ACC112 (cell line): Measurements from ENCODE around the gene NANS.

Experiments used
- H2AFZ ChIP-seq: fragments of 200-600 bp; sonication (generic); one replicate; pipeline ENCODE4 v1.6.0; 2017; ENCODE audit warnings: antibody characterized with exemption, low read length; ENCODE audit not compliant: unreplicated experiment
- H3K27ac ChIP-seq: fragments of 200-600 bp; sonication (generic); 2 replicates; pipeline ENCODE4 v1.5.1; 2014; ENCODE audit warnings: low read depth, mild to moderate bottlenecking, antibody characterized with exemption, low read length, moderate library complexity
- H3K27me3 ChIP-seq: fragments of 200-600 bp; sonication (generic); 2 replicates; pipeline ENCODE4 v1.6.1; 2014; ENCODE audit warnings: mild to moderate bottlenecking, antibody characterized with exemption, low read length, moderate library complexity, mixed read lengths; ENCODE audit not compliant: insufficient read depth
- H3K36me3 ChIP-seq: fragments of 200-600 bp; sonication (generic); 2 replicates; pipeline ENCODE4 v1.6.1; 2016; ENCODE audit warnings: mild to moderate bottlenecking, antibody characterized with exemption, low read length, moderate library complexity, mixed read lengths; ENCODE audit not compliant: insufficient read depth
- H3K4me1 ChIP-seq: fragments of 200-600 bp; sonication (generic); one replicate; pipeline ENCODE4 v1.6.1; 2016; ENCODE audit warnings: low read length, mixed read lengths; ENCODE audit not compliant: insufficient read depth, unreplicated experiment, control insufficient read depth
- H3K4me3 ChIP-seq: fragments of 200-600 bp; sonication (generic); 2 replicates; pipeline ENCODE4 v1.5.1; 2014; ENCODE audit warnings: mild to moderate bottlenecking, low read depth, low read length
- H3K79me2 ChIP-seq: fragments of 200-600 bp; sonication (generic); one replicate; pipeline ENCODE4 v1.6.0; 2016; ENCODE audit warnings: low read length; ENCODE audit not compliant: control insufficient read depth, unreplicated experiment, insufficient read depth

Gene NANS

GRCh38 chr9:98056269-98057137 lies at the start of gene NANS:
Gene NANS (plus strand): TSS chr9:98056732. CDS start chr9:98056809, 77 bp downstream.
- peaks cover 27% of the 10 kb centered on the region for H3K4me1 ChIP-seq
- H3K27ac ChIP-seq: peak within 1 kb of the TSS; percentile 93
- peaks cover 42% of the 10 kb centered on the region for H3K79me2 ChIP-seq
- peak within 1 kb of the TSS; percentile 81 for H2AFZ ChIP-seq
- no peaks in the 10 kb centered on the region for H3K27me3 ChIP-seq
- H3K36me3 ChIP-seq: peaks cover 4% of the 10 kb centered on the region; the same call in 1 of the 2 replicates
- peak within 1 kb of the TSS; percentile 92 for H3K4me3 ChIP-seq

DNA sequence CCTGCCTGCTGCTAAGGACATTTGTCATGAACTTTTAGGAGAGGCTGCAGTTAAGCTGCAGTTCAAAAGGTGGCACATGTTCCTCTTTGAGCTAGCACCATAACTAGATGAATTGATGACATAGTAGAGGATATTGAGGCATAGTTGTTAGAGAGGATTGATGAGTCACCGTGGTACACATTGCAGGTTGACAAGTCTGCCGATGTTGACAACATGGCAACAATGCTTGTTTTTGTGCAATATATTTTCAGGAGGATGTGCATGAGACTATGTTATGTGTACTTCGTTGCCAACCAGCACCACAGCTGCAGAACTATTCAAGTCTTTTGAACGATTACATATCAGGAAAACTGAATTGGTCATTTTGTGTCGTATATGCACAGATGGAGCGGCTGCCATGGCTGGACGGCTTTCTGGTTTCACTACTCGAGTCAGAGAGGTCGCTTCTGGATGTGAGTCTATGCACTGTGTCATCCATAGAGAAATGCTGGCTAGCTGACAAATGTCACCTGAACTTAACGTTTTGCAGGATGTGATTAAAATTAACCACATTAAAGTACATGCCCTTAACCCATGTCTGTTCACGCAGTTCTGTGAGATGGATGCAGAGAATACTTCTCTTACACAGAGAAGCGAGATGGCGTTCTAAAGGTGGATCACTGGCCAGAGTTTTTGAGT lies 49.1 kb upstream of the NANS start:
- peaks cover 53% of the 10 kb centered on the region for H3K36me3 ChIP-seq
- peaks cover 50% of the 10 kb centered on the region for H3K79me2 ChIP-seq

DNA sequence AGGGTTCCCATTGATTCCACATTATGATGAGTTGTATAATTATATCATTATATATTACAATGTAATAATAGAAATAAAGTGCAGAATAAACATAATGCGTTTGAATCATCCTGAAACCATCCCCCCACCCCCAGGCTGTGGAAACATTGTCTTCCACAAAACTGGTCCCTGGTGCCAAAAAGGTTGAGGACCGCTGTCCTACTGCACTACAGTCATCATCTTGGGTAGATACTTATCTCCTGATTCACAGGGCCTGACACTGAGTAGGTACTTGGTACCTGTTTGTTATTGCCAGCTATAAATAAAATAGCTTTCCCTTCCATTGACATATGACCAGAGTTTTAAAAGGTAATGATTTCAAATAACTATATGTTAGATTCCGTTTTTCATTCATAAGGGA lies 47.8 kb upstream of the NANS start:
- no peaks in the 10 kb centered on the region for H3K27me3 ChIP-seq
- H3K36me3 ChIP-seq: peaks cover 55% of the 10 kb centered on the region
- peaks cover 50% of the 10 kb centered on the region for H3K4me1 ChIP-seq
- no peak overlapping the region for H3K4me3 ChIP-seq
- peaks cover 36% of the 10 kb centered on the region for H3K79me2 ChIP-seq
- no peak overlapping the region for H2AFZ ChIP-seq
- H3K27ac ChIP-seq: peak overlapping the region; percentile 70

More for the DNA sequence above, 49.1 kb upstream of the NANS start:
- Histone ChIP-seq H3K4me3 (no peak overlapping the region), H2AFZ (no peak overlapping the region), H3K4me1 (peaks cover 50% of the 10 kb centered on the region), H3K27me3 (no peaks in the 10 kb centered on the region), H3K27ac (peak overlapping the region; percentile 42; the same call in 1 of the 2 replicates)

DNA sequence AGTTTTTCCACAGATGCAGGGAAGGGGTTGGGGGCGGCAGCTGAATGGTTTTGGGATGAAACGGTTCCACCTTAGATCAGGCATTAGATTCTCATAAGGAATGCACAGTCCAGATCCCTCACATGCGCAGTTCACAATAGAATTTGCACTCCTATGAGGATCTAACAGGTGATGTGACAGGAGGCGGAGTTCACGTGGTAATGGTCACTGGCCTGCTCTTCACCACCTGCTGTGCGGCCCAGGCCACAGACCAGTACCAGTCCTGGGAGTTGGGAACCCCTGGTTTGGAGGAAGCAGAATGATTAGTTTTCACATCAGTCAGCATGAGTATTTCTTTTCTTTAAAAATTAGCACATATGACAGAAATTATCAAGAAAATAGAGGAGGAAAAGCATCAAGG lies 47.1 kb upstream of the NANS start:
- H3K27me3 ChIP-seq: no peaks in the 10 kb centered on the region
- peaks cover 50% of the 10 kb centered on the region for H3K4me1 ChIP-seq
- no peak overlapping the region for H2AFZ ChIP-seq
- H3K27ac ChIP-seq: peak overlapping the region; percentile 70
- peaks cover 56% of the 10 kb centered on the region for H3K36me3 ChIP-seq
- peaks cover 32% of the 10 kb centered on the region for H3K79me2 ChIP-seq
- 0 out of 2 replicates have a peak overlapping the region, but pooled peaks have one; percentile 43 for H3K4me3 ChIP-seq

GRCh38 chr9:98009936-98010335 lies 46.6 kb upstream of the NANS start:
- peaks cover 30% of the 10 kb centered on the region for H3K79me2 ChIP-seq
- H3K27ac ChIP-seq: peak overlapping the region; percentile 70
- H2AFZ ChIP-seq: no peak overlapping the region
- H3K4me3 ChIP-seq: 0 out of 2 replicates have a peak overlapping the region, but pooled peaks have one; percentile 43
- H3K27me3 ChIP-seq: no peaks in the 10 kb centered on the region
- peaks cover 54% of the 10 kb centered on the region for H3K36me3 ChIP-seq
- H3K4me1 ChIP-seq: peaks cover 50% of the 10 kb centered on the region

GRCh38 chr9:98010445-98010844 lies 46.1 kb upstream of the NANS start:
- peaks cover 28% of the 10 kb centered on the region for H3K79me2 ChIP-seq
- H3K27me3 ChIP-seq: no peaks in the 10 kb centered on the region
- H3K27ac ChIP-seq: peak overlapping the region; percentile 70
- H3K4me3 ChIP-seq: no peak overlapping the region
- H3K36me3 ChIP-seq: peaks cover 56% of the 10 kb centered on the region
- peaks cover 50% of the 10 kb centered on the region for H3K4me1 ChIP-seq
- no peak overlapping the region for H2AFZ ChIP-seq

- Histone ChIP-seq H3K4me1 (peaks cover 49% of the 10 kb centered on the region), H3K79me2 (peaks cover 28% of the 10 kb centered on the region), H3K36me3 (peaks cover 57% of the 10 kb centered on the region), H3K27ac (peak overlapping the region; percentile 70), H3K27me3 (no peaks in the 10 kb centered on the region), H3K4me3 (no peak overlapping the region), H2AFZ (no peak overlapping the region)
Measured at GRCh38 chr9:98011122-98011521, 45.4 kb upstream of the NANS start.

DNA sequence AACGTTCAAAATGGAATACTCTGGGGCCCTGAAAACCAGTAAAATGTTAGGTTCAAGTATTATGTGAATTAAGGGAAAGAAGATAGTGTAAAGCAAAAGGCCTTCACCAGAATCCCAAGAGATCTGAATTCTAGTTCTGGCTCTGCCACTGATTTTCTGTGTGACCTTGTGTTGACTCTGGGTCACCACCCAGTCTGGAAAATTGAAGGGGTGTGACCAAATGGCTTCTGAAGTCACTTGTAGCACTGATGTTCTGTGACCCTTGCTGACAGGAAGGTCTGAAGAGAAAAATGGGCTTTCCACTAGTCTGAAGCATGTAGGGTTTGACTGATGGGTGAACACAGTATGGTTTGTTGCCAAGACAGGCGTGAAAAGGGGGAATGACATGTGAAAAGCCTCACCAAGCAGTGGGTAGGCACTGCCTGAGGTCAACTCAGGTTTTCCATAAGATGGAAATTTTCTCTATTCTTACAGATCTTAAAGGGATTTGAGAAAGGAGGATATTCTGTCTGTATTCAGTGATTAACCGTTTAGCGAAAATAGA lies 40.3 kb upstream of the NANS start:
- Histone ChIP-seq H3K4me3 (no peak overlapping the region), H3K4me1 (no peaks in the 10 kb centered on the region), H3K36me3 (peaks cover 43% of the 10 kb centered on the region), H3K27ac (no peak overlapping the region), H3K79me2 (peaks cover under 1% of the 10 kb centered on the region), H2AFZ (no peak overlapping the region), H3K27me3 (no peaks in the 10 kb centered on the region)

DNA sequence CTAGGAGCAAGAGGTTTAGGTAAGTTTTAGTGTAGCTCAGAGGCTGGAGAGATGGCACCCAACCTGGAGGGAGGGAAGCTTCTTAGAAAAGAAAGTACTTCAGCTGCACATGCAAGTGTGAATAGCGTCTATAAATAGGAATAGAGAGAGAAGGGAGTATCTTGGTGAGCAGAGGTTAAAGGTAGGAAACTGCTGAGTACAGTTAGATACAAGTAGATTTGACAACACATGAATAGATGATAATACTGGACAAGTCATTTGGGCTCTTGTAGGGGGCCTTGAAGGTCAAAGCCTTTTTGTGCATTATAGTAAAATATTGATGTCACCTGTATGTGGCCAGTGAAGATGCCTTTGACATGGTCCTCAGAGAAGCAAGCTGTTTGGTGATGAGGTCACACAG lies 39.2 kb upstream of the NANS start:
- H3K4me3 ChIP-seq: no peak overlapping the region
- peaks cover 37% of the 10 kb centered on the region for H3K36me3 ChIP-seq
- H3K4me1 ChIP-seq: peaks cover 6% of the 10 kb centered on the region
- no peaks in the 10 kb centered on the region for H3K79me2 ChIP-seq
- H3K27me3 ChIP-seq: no peaks in the 10 kb centered on the region
- H2AFZ ChIP-seq: no peak overlapping the region
- H3K27ac ChIP-seq: no peak overlapping the region

DNA sequence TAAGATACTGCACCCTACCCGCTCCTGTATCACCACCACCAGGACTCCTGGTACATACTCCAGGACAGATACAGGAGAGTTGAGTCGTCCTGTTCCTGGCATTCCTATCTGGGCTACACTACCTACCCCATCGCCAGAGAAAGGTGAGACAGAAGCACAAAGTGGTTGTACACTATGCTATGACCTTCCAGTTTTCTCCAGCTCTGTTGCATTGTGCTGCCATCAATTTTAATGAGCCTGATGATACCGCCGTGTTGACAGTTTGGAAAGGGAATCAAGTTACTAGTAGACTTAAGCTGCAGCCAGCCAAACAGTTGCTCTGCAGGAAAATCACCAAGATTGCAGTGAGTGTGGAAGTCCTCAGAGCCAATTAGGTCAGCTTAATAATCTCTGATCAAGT lies 38.2 kb upstream of the NANS start:
- Histone ChIP-seq H2AFZ (no peak overlapping the region), H3K36me3 (peaks cover 30% of the 10 kb centered on the region), H3K27me3 (no peaks in the 10 kb centered on the region), H3K79me2 (no peaks in the 10 kb centered on the region), H3K4me3 (no peak overlapping the region), H3K27ac (no peak overlapping the region), H3K4me1 (peaks cover 6% of the 10 kb centered on the region)
